ENCODE measurements around the gene MKRN3.

DNA sequence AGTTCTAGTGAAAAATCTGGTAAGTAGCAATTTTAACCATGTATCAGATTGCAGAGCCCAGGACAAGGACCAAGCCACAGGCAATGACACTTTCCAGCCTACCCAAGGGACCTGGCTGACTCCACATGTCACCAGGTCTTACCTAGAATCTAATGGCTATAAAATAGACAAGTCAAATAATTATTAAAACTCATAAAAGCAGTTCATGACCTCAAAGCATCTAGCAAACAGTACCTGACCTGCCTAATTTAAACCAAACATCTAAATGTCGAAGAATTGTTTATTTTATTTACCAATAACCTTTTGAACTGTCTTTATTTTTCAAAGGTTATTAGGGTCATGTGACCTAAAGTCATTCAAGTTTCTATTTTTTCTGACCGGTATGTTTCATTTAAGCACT lies 35.6 kb upstream of the MKRN3 start:
- TF ChIP-seq POLR2A (IDR thresholded peaks at IDR 0.05) = no peak
- TF ChIP-seq CTCF (IDR thresholded peaks at IDR 0.05) = no peak

All from testis (tissue), 2 donors.